ENCODE data around the gene SLC9A4.

The SLC9A4 gene

GRCh38 chr2:102506743-102507142 lies 33.7 kb downstream of the SLC9A4 start:
- no peaks in the 10 kb centered on the region for H3K27me3 ChIP-seq (ENCODE audit: low read depth, low read length)
- no peaks in the 10 kb centered on the region for H3K4me1 ChIP-seq (ENCODE audit: control insufficient read depth in 1 of 2, insufficient read depth in 2 of 2, low read length in 2 of 2)
- no peak overlapping the region for H3K27ac ChIP-seq (ENCODE audit: low read length)
- H3K9me3 ChIP-seq (ENCODE audit: control insufficient read depth in 1 of 2, low read length in 2 of 2): no peaks in the 10 kb centered on the region
- H3K36me3 ChIP-seq (ENCODE audit: control insufficient read depth in 1 of 2, insufficient read depth in 2 of 2, low read length in 2 of 2): no peaks in the 10 kb centered on the region
- H3K4me3 ChIP-seq (ENCODE audit: low read depth in 1 of 2, low read length in 2 of 2): no peak overlapping the region

GRCh38 chr2:102508863-102509262 lies 35.8 kb downstream of the SLC9A4 start:
- no peaks in the 10 kb centered on the region for H3K27me3 ChIP-seq (ENCODE audit: low read depth, low read length)
- no peak overlapping the region for H3K27ac ChIP-seq (ENCODE audit: low read length)
- no peaks in the 10 kb centered on the region for H3K4me1 ChIP-seq (ENCODE audit: control insufficient read depth in 1 of 2, insufficient read depth in 2 of 2, low read length in 2 of 2)
- no peaks in the 10 kb centered on the region for H3K36me3 ChIP-seq (ENCODE audit: control insufficient read depth in 1 of 2, insufficient read depth in 2 of 2, low read length in 2 of 2)
- no peaks in the 10 kb centered on the region for H3K9me3 ChIP-seq (ENCODE audit: control insufficient read depth in 1 of 2, low read length in 2 of 2)
- H3K4me3 ChIP-seq (ENCODE audit: low read depth in 1 of 2, low read length in 2 of 2): no peak overlapping the region

GRCh38 chr2:102509749-102510148 lies 36.7 kb downstream of the SLC9A4 start:
- no peaks in the 10 kb centered on the region for H3K4me1 ChIP-seq (ENCODE audit: control insufficient read depth in 1 of 2, insufficient read depth in 2 of 2, low read length in 2 of 2)
- no peaks in the 10 kb centered on the region for H3K9me3 ChIP-seq (ENCODE audit: control insufficient read depth in 1 of 2, low read length in 2 of 2)
- no peaks in the 10 kb centered on the region for H3K36me3 ChIP-seq (ENCODE audit: control insufficient read depth in 1 of 2, insufficient read depth in 2 of 2, low read length in 2 of 2)
- no peak overlapping the region for H3K27ac ChIP-seq (ENCODE audit: low read length)
- no peaks in the 10 kb centered on the region for H3K27me3 ChIP-seq (ENCODE audit: low read depth, low read length)
- H3K4me3 ChIP-seq (ENCODE audit: low read depth in 1 of 2, low read length in 2 of 2): no peak overlapping the region

GRCh38 chr2:102510791-102511575 lies 38.0 kb downstream of the SLC9A4 start:
- Histone ChIP-seq H3K9me3 (ENCODE audit: control insufficient read depth in 1 of 2, low read length in 2 of 2) (no peaks in the 10 kb centered on the region), H3K4me3 (ENCODE audit: low read depth in 1 of 2, low read length in 2 of 2) (no peak overlapping the region), H3K27ac (ENCODE audit: low read length) (no peak overlapping the region), H3K36me3 (ENCODE audit: control insufficient read depth in 1 of 2, insufficient read depth in 2 of 2, low read length in 2 of 2) (no peaks in the 10 kb centered on the region), H3K4me1 (ENCODE audit: control insufficient read depth in 1 of 2, insufficient read depth in 2 of 2, low read length in 2 of 2) (no peaks in the 10 kb centered on the region), H3K27me3 (ENCODE audit: low read depth, low read length) (no peaks in the 10 kb centered on the region)

GRCh38 chr2:102512161-102512560 lies 39.1 kb downstream of the SLC9A4 start:
- H3K4me1 ChIP-seq (ENCODE audit: control insufficient read depth in 1 of 2, insufficient read depth in 2 of 2, low read length in 2 of 2): no peaks in the 10 kb centered on the region
- H3K36me3 ChIP-seq (ENCODE audit: control insufficient read depth in 1 of 2, insufficient read depth in 2 of 2, low read length in 2 of 2): no peaks in the 10 kb centered on the region
- H3K27me3 ChIP-seq (ENCODE audit: low read depth, low read length): no peaks in the 10 kb centered on the region
- no peak overlapping the region for H3K27ac ChIP-seq (ENCODE audit: low read length)
- no peaks in the 10 kb centered on the region for H3K9me3 ChIP-seq (ENCODE audit: control insufficient read depth in 1 of 2, low read length in 2 of 2)
- H3K4me3 ChIP-seq (ENCODE audit: low read depth in 1 of 2, low read length in 2 of 2): no peak overlapping the region

- Histone ChIP-seq H3K27me3 (ENCODE audit: low read depth, low read length) (no peaks in the 10 kb centered on the region), H3K27ac (ENCODE audit: low read length) (no peak overlapping the region), H3K9me3 (ENCODE audit: control insufficient read depth in 1 of 2, low read length in 2 of 2) (no peaks in the 10 kb centered on the region), H3K4me3 (ENCODE audit: low read depth in 1 of 2, low read length in 2 of 2) (no peak overlapping the region), H3K36me3 (ENCODE audit: control insufficient read depth in 1 of 2, insufficient read depth in 2 of 2, low read length in 2 of 2) (no peaks in the 10 kb centered on the region), H3K4me1 (ENCODE audit: control insufficient read depth in 1 of 2, insufficient read depth in 2 of 2, low read length in 2 of 2) (no peaks in the 10 kb centered on the region)
Observed at GRCh38 chr2:102513355-102513939, 40.4 kb downstream of the SLC9A4 start.

- Histone ChIP-seq H3K4me1 (ENCODE audit: control insufficient read depth in 1 of 2, insufficient read depth in 2 of 2, low read length in 2 of 2) (no peaks in the 10 kb centered on the region), H3K36me3 (ENCODE audit: control insufficient read depth in 1 of 2, insufficient read depth in 2 of 2, low read length in 2 of 2) (no peaks in the 10 kb centered on the region), H3K27me3 (ENCODE audit: low read depth, low read length) (no peaks in the 10 kb centered on the region), H3K9me3 (ENCODE audit: control insufficient read depth in 1 of 2, low read length in 2 of 2) (no peaks in the 10 kb centered on the region), H3K27ac (ENCODE audit: low read length) (no peak overlapping the region), H3K4me3 (ENCODE audit: low read depth in 1 of 2, low read length in 2 of 2) (no peak overlapping the region)
Observed at GRCh38 chr2:102514061-102514785, 41.2 kb downstream of the SLC9A4 start.

GRCh38 chr2:102515851-102516250 lies 42.8 kb downstream of the SLC9A4 start:
- H3K27ac ChIP-seq (ENCODE audit: low read length): no peak overlapping the region
- H3K9me3 ChIP-seq (ENCODE audit: control insufficient read depth in 1 of 2, low read length in 2 of 2): no peaks in the 10 kb centered on the region
- H3K36me3 ChIP-seq (ENCODE audit: control insufficient read depth in 1 of 2, insufficient read depth in 2 of 2, low read length in 2 of 2): no peaks in the 10 kb centered on the region
- H3K4me1 ChIP-seq (ENCODE audit: control insufficient read depth in 1 of 2, insufficient read depth in 2 of 2, low read length in 2 of 2): no peaks in the 10 kb centered on the region
- no peak overlapping the region for H3K4me3 ChIP-seq (ENCODE audit: low read depth in 1 of 2, low read length in 2 of 2)
- H3K27me3 ChIP-seq (ENCODE audit: low read depth, low read length): no peaks in the 10 kb centered on the region

- H3K27ac ChIP-seq (ENCODE audit: low read length): no peak overlapping the region
Observed at GRCh38 chr2:102518170-102518569, 45.1 kb downstream of the SLC9A4 start.

GRCh38 chr2:102520009-102520408 lies 47.0 kb downstream of the SLC9A4 start:
- H3K36me3 ChIP-seq (ENCODE audit: control insufficient read depth in 1 of 2, insufficient read depth in 2 of 2, low read length in 2 of 2): no peaks in the 10 kb centered on the region
- no peaks in the 10 kb centered on the region for H3K4me1 ChIP-seq (ENCODE audit: control insufficient read depth in 1 of 2, insufficient read depth in 2 of 2, low read length in 2 of 2)
- no peak overlapping the region for H3K4me3 ChIP-seq (ENCODE audit: low read depth in 1 of 2, low read length in 2 of 2)
- H3K27ac ChIP-seq (ENCODE audit: low read length): no peak overlapping the region
- H3K27me3 ChIP-seq (ENCODE audit: low read depth, low read length): no peaks in the 10 kb centered on the region
- no peaks in the 10 kb centered on the region for H3K9me3 ChIP-seq (ENCODE audit: control insufficient read depth in 1 of 2, low read length in 2 of 2)

More at GRCh38 chr2:102518170-102518569, 45.1 kb downstream of the SLC9A4 start:
- no peaks in the 10 kb centered on the region for H3K4me1 ChIP-seq (ENCODE audit: control insufficient read depth in 1 of 2, insufficient read depth in 2 of 2, low read length in 2 of 2)
- H3K36me3 ChIP-seq (ENCODE audit: control insufficient read depth in 1 of 2, insufficient read depth in 2 of 2, low read length in 2 of 2): no peaks in the 10 kb centered on the region
- no peak overlapping the region for H3K4me3 ChIP-seq (ENCODE audit: low read depth in 1 of 2, low read length in 2 of 2)
- no peaks in the 10 kb centered on the region for H3K27me3 ChIP-seq (ENCODE audit: low read depth, low read length)
- H3K9me3 ChIP-seq (ENCODE audit: control insufficient read depth in 1 of 2, low read length in 2 of 2): no peaks in the 10 kb centered on the region

GRCh38 chr2:102520801-102521200 lies 47.8 kb downstream of the SLC9A4 start:
- Histone ChIP-seq H3K9me3 (ENCODE audit: control insufficient read depth in 1 of 2, low read length in 2 of 2) (no peaks in the 10 kb centered on the region), H3K27ac (ENCODE audit: low read length) (no peak overlapping the region), H3K4me1 (ENCODE audit: control insufficient read depth in 1 of 2, insufficient read depth in 2 of 2, low read length in 2 of 2) (no peaks in the 10 kb centered on the region), H3K27me3 (ENCODE audit: low read depth, low read length) (no peaks in the 10 kb centered on the region), H3K4me3 (ENCODE audit: low read depth in 1 of 2, low read length in 2 of 2) (no peak overlapping the region), H3K36me3 (ENCODE audit: control insufficient read depth in 1 of 2, insufficient read depth in 2 of 2, low read length in 2 of 2) (no peaks in the 10 kb centered on the region)
